OCI-M2 (cell line): ENCODE results near the gene SLC38A4.
"Not testable (repeated sequence)": the region's sequence is repeated elsewhere in the genome, so short reads cannot be mapped to it uniquely, and the experiment has no call there.

ENCODE experiments used
- DNase-seq: peaks from one replicate; lab custom pipeline; 2025; ENCODE audit not compliant: unreplicated experiment; lab: John Stamatoyannopoulos, UW

SLC38A4 gene

GRCh38 chr12:46779063-46779462, 46.7 kb downstream of the SLC38A4 start:
- no peak for DNase-seq

DNA sequence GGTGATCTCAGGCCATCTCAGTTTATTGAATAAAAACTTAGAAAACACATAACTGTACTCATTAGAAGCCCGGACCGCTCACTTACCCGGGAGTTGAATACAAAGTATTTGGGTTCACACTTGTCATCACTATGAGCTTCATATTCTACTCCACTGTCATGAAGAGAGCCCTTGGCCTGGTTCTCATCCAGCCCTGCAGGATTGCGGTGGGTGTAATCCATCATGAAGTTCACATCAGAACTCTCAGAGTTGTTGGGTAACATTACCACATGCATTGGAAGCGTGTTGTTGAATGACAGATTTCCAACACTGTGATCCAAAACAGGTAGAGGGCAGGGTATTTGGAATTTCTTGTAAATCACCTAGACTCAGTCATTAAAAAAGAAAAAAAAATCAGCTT, 47.4 kb downstream of the SLC38A4 start:
- no peak for DNase-seq

DNA sequence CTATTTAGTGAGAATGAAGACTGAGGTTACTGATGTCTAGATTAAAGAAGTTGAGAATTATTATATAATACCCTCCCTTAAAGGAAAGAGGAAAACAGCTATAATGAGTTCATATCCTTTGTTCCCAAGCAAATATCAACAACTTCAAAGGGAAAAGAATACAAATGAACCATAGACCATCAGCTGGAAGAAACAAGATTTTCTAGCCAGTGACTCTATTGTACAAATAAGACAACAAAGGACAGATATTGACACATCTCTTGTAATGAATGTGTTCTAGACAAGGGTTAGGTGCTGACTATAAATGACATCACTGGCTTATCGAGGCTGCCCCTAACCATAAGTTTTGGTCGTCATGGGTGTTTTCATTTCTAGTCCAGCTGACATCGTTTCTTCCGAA, 48.2 kb downstream of the SLC38A4 start:
- no peak for DNase-seq

DNA sequence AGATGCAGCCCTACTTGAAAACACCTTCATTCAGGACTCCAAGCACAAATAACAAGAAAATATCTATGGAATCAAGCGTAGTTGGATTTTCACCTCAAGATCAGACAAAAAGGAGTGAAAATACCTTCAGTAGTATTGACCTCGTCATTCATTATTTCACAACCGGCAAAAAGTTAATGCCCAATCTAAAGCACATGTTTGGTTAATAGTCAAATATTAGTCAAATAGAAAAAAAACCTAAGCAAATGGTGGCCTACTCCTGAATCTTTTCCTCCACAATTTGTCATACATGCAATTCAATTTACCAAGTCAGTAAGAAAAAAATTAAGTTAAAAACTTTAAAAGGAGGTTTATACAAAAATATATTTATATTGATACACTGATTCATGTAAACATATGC, 50.0 kb downstream of the SLC38A4 start:
- no peak for DNase-seq

DNA sequence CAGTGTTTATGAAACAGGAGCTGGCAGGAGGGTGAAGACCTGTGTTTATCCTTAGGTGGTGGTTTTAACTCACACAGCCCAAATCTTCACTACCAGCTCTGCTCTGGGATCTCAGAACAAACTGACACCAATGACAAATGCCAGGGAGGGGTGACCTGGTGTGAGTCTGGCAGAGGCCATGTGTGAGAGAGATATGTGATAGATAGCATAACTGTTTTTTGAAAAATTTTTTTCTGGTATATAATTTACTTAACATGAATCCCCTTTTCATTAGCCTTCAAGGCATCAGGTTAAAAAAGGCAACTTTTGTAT, 51.5 kb downstream of the SLC38A4 start:
- no peak for DNase-seq

DNA sequence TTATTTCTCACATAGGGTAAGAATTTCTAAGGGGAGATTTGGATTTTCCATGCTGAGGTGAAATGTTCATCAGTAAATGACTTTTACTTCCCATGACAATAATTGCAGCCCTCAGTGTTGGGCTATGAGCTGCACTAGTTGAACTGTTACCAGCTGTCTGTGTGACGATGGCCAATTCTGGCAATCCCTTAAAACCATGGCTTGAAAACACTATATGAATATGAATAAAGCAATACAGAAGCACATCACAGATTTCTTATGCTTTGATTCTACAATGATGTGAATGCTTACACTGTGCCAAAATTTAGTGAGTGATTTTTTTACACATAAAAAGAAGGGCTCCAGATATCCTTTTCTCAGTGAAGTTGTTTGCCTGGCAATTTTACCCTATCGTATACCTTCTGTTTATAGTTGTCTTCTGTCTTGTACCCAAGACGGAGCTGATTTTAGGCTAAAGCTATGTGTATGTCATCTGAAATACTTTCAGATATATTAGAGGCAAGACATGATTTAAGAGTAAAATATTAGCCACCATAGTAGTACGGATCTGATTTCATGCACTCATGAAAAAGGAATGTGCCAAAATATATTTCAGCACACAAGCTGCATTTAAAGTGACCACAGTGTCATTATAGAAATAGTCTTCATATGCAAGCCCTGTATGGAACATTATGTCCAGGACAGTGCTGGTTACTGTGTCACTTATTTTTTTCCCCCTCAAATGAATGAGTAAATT, 52.0 kb downstream of the SLC38A4 start:
- no peak for DNase-seq

GRCh38 chr12:46771268-46771827, 54.4 kb downstream of the SLC38A4 start:
- no peak for DNase-seq

GRCh38 chr12:46770501-46771183, 55.2 kb downstream of the SLC38A4 start:
- DNase-seq: no peak

DNA sequence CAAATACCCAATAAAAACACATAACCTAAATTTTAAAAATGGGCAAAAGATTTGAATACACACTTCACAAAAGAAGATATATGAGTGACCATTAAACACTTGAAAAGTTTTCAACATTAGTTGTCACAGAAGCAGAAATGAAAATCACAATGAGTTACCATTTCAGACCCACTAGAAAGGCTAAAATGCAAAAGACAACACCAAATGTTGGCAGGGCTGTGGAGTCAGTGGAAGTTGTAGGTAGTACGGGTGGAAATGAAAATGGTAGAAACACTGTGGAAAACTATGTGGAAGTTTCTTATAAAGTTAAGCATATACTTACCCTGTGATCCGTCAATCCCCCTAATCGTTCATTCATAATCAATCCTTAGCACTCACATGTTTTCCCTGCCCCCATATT, 61.8 kb downstream of the SLC38A4 start:
- DNase-seq: no peak

GRCh38 chr12:46763230-46763629, 62.6 kb downstream of the SLC38A4 start:
- no peak for DNase-seq

GRCh38 chr12:46754550-46754949, 71.2 kb downstream of the SLC38A4 start:
- DNase-seq: no peak

DNA sequence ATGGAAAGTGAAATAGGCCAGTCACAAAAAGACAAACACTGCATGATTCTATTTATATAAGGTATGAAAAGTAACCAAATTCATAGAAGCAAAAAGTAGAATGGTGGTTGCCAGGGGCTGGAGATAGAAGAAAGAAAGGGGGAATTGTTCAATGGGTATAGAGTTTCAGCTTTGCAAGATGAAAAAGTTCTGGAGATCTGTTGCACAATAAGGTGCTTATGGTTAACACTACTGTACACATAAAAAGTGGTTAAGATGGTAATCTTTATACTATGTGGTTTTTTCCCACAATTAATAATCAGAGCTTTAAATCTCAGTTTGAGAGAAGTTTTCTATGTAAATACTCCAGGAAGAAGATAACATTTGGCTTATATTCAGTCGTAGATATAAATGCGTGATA, 73.4 kb downstream of the SLC38A4 start:
- no peak for DNase-seq

DNA sequence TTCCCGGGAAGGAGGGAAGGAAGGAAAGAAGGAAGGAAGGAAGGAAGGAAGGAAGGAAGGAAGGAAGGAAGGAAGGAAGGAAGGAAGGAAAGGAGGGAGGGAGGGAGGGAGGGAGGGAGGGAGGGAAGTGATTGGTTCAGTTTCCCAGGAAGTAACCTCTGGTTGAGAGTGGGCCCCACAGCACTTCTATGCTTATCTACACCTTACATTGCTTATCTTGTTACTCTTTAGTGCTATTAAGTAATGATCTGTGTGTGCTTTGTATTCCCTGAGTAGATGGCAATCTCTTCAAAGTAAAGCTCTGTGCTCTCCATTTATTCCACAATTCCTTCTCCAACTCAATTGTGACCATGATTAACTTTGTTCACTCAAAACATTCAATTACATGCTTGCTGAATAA, 74.6 kb downstream of the SLC38A4 start:
- no peak for DNase-seq

DNA sequence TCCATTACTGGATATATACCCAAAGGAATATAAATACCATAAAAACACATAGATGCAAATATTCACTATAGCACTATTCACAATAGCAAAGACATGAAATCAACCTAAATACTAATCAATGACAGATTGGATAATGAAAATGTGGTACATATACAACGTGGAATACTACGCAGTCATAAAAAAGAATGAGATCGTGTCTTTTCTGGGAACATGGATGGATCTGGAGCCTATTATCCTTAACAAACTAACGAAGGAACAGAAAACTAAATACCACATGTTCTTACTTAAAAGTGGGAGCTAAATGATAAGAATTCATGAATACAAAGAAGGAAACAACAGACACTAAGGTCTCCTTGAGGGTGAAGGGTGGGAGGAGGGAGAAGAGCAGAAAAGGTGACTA, 76.5 kb downstream of the SLC38A4 start:
- no peak for DNase-seq

DNA sequence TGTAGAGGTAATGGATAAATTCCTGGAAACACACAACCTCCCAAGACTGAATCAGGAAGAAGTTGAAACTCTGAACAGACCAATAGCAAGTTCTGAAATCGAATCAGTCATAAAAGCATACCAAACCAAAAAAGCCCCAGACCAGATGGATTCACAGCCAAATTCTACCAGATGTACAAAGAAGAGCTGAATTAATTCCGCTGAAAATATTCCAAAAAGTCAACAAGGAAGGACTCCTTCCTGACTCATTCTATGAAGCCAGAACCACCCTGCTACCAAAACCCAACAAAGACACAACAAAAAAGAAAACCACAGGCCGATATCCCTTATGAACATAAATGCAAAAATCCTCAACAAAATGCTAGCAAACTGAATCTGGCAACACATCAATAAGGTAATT, 81.5 kb downstream of the SLC38A4 start:
- no peak for DNase-seq

- DNase-seq: no peak
These were observed 82.3 kb downstream of the SLC38A4 start for GRCh38 chr12:46743456-46743855.

DNA sequence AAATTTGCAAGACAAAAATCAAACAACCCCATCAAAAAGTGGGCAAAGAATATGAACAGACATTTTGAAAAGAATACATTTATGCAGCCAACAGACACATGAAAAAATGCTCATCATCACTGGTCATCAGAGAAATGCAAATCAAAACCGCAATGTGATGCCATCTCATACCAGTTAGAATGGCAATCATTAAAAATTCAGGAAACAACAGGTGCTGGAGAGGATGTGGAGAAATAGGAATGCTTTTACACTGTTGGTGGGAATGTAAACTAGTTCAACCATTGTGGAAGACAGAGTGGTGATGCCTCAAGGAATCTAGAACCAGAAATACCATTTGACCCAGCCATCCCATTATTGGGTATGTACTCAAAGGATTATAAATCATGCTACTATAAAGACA, 83.5 kb downstream of the SLC38A4 start:
- not testable (repeated sequence) for DNase-seq

DNA sequence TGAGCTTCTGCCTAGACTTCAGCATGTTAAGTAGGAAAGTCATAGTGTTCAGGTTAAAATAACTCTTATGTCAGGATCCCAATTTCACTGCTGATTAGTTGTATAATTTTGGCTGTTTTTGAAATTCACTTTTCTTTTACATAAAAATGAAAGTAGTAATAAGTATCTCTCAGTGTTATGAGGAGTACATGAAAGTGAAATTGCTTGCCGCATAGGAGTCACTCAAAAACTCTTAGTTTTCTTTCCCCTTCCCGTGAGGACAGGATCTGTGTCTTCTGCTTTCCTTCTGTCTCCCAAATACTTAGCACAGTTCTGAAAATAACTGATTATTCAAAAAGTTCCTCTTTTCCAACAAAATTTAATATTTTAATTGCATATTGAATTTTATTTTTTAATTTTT, 100.5 kb downstream of the SLC38A4 start:
- no peak for DNase-seq

DNA sequence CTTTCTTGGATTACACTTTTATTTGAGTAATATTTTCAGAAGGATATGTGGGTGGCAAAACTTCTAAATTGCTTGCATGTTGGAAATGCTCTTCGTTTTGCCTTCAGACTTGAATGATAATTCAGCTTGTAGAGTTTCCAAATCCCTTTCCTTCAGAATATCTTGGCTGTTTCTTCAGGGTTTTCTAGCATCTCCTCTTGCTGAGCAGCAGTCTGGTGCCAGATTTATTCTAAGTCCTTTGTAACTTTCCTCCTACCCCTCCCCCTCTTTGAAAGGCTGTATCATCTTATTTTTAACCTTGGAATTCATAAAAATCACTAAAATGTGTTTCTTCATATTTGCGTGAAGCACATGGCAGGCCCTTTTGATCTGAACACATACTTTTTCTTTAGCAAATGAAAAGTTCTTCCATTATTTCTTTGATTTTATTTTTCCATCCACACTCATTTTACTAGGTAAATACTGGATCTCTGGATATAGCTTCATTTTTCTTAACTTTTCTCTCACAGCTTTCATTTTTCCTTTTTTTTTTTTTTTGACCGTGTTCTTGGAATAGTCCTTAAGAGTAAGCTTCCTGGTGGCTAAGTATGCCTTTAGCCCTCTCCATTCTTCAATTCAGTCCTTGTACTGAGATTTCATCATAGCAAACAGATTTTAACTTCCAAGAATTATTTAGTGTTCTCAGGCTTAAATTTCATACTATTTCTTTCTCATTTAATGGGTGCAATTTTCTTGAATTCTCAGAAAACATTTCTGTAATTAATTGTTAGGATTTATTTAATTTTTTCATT, 102.0 kb downstream of the SLC38A4 start:
- no peak for DNase-seq

DNA sequence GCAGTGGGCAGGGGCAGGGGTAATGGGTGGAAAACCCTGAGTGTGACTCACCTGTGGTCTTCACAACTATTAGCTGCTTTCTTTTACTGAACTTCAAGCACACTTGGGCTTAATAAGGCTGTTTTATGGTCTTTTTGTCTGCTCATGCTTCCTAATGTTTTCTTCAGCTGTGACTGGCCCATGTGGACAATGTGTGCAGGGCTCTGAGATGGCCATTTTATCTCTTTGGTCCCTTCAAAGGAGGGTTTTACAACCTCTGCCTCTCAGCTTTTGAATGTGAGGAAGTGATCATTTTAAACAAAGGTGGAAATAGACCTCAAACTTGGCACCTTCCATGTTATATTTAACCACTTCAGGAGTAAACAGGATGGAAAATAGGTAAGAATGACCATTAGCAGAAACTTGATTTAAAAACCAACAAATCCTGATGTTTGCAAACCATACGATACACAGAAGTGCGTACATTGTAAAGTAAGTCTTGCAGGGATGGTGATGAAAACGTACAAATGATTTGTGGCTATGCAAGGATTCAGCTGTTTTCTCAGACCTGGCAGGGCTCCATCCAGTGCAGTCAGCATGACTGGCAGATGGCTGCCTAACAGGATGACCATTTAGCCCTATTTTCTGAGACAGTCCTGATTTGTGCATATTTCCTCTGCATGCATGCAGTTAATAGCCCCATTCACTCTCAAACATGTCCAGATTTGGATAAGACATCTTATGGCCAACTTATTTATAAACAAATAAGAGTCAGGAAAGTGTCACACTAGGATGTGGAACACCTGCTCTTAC, 103.2 kb downstream of the SLC38A4 start:
- DNase-seq: no peak

- DNase-seq: no peak
These were observed 107.3 kb downstream of the SLC38A4 start for GRCh38 chr12:46718495-46718894.
